ENCODE measurements around the gene BABAM1. TPM values are rescaled to one million over a fixed set of nuclear protein-coding genes. Genes with fewer than 3 reads are reported as not detected.
A peak's percentile ranks its signal among the peaks of the same experiment; 100 is the strongest.

BABAM1 gene
- total RNA-seq, 1 experiment from 2014 or later, result 146 TPM

GRCh38 chr19:17227798-17228367 lies 39.4 kb upstream of the BABAM1 start:
- Mint-ChIP-seq H3K9me3 (no peaks in the 10 kb centered on the region), H3K27me3 (ENCODE audit: low read depth) (peaks cover 2% of the 10 kb centered on the region; the same call in 1 of the 2 replicates), H3K4me3 (peak overlapping the region; percentile 89), H3K27ac (no peak overlapping the region), H3K36me3 (peaks cover 21% of the 10 kb centered on the region), H3K4me1 (peaks cover 15% of the 10 kb centered on the region)
- POLR2A ChIA-PET, result interaction anchor here (0.5 to 1.6 kb wide), 3 partner anchors 16 to 366 kb away, joined by 3 to 4 read pairs (median 4); no protein-coding TSS in a partner anchor
- ATAC-seq, result no peak
- CTCF ChIA-PET, result interaction anchor here (0.6 to 2.9 kb wide), 4 partner anchors 10 to 100 kb away, joined by 3 to 12 read pairs (median 9); partner anchors contain the start of gene ANKLE1
- DNase-seq (ENCODE audit: low spot score), result no peak
- TF ChIP-seq SMAD4 (CRISPR knock-in tag; IDR thresholded peaks at IDR 0.05), result no peak

GRCh38 chr19:17229890-17230289 lies 37.4 kb upstream of the BABAM1 start:
- Mint-ChIP-seq H3K27me3 (ENCODE audit: low read depth) (no peaks in the 10 kb centered on the region), H3K4me3 (no peak overlapping the region), H3K27ac (peak overlapping the region; percentile 80; the same call in 1 of the 2 replicates), H3K4me1 (peaks cover 26% of the 10 kb centered on the region), H3K9me3 (no peaks in the 10 kb centered on the region), H3K36me3 (peaks cover 30% of the 10 kb centered on the region)
- ChIA-PET CTCF (interaction anchor here (1.2 to 2.9 kb wide), 2 partner anchors 14 to 25 kb away, joined by 4 to 11 read pairs; no protein-coding TSS in a partner anchor), POLR2A (interaction anchor here (0.6 to 1.4 kb wide), 3 partner anchors 14 to 426 kb away, joined by 3 to 7 read pairs (median 4); partner anchors contain the start of genes DDA1 and USE1)
- DNase-seq (ENCODE audit: low spot score), result no peak
- no peak for ATAC-seq
- TF ChIP-seq ZBTB43 (CRISPR knock-in tag; IDR thresholded peaks at IDR 0.05) (no peak), CBFB (CRISPR knock-in tag; IDR thresholded peaks at IDR 0.05; ENCODE audit: low read depth) (no peak), ESRRA (CRISPR knock-in tag; IDR thresholded peaks at IDR 0.05; ENCODE audit: borderline replicate concordance) (no peak), CDX4 (CRISPR knock-in tag; IDR thresholded peaks at IDR 0.05; ENCODE audit: borderline replicate concordance) (no peak), CREM (CRISPR knock-in tag; IDR thresholded peaks at IDR 0.05) (no peak), USF2 (CRISPR knock-in tag; IDR thresholded peaks at IDR 0.05) (no peak), NFE2L1 (CRISPR knock-in tag; IDR thresholded peaks at IDR 0.05) (no peak), CREB1 (CRISPR knock-in tag; IDR thresholded peaks at IDR 0.05) (no peak), GABPB1 (CRISPR knock-in tag; IDR thresholded peaks at IDR 0.05) (no peak), HMGXB4 (CRISPR knock-in tag; IDR thresholded peaks at IDR 0.05) (no peak), ATF3 (CRISPR knock-in tag; conservative IDR thresholded peaks at IDR 0.05) (no peak), ZNF121 (CRISPR knock-in tag; IDR thresholded peaks at IDR 0.05) (no peak), IRF2 (CRISPR knock-in tag; IDR thresholded peaks at IDR 0.05; ENCODE audit: borderline replicate concordance, low read depth) (no peak), NR2C2 (CRISPR knock-in tag; IDR thresholded peaks at IDR 0.05) (no peak), E2F1 (CRISPR knock-in tag; IDR thresholded peaks at IDR 0.05) (no peak), FOXP1 (CRISPR knock-in tag; IDR thresholded peaks at IDR 0.05; ENCODE audit: borderline replicate concordance) (no peak), HMGA2 (CRISPR knock-in tag; IDR thresholded peaks at IDR 0.05) (no peak), FOXJ3 (CRISPR knock-in tag; IDR thresholded peaks at IDR 0.05; ENCODE audit: borderline replicate concordance) (no peak)

Data from WTC11 (cell line).